HUES64 (cell line): ENCODE results near the gene RNPEP.
"Not testable (repeated sequence)": the region's sequence is repeated elsewhere in the genome, so short reads cannot be mapped to it uniquely, and the experiment has no call there.

Experiments
- H3K27ac ChIP-seq: 2 replicates; pipeline ENCODE4 v1.7.0; 2013; ENCODE audit warnings: low read depth, low read length, inconsistent platforms
- H3K27me3 ChIP-seq: 2 replicates; pipeline ENCODE4 v1.6.1; 2013; ENCODE audit warnings: mild to moderate bottlenecking, low read length; ENCODE audit not compliant: insufficient read depth
- H3K36me3 ChIP-seq: 2 replicates; pipeline ENCODE4 v1.6.1; 2013; ENCODE audit warnings: mild to moderate bottlenecking, low read length; ENCODE audit not compliant: insufficient read depth
- H3K4me1 ChIP-seq: 2 replicates; pipeline ENCODE4 v1.6.1; 2013; ENCODE audit warnings: mild to moderate bottlenecking, low read length, moderate library complexity; ENCODE audit not compliant: insufficient read depth
- H3K4me3 ChIP-seq: 2 replicates; pipeline ENCODE4 v1.5.1; 2013; ENCODE audit warnings: mild to moderate bottlenecking, low read length, moderate library complexity
- H3K9ac ChIP-seq: 2 replicates; pipeline ENCODE4 v1.6.1; 2013; ENCODE audit warnings: mild to moderate bottlenecking, low read depth, low read length
- H3K9me3 ChIP-seq: 2 replicates; pipeline ENCODE4 v1.6.1; 2013; ENCODE audit warnings: low read depth, low read length; ENCODE audit not compliant: insufficient read depth
- WGBS: fragments of 150-250, 120-280 bp; methylation state at CpG from one replicate; pipeline ENCODE4 v1.1.7; 2013; ENCODE audit warnings: missing lambda C conversion rate; 5-methylcytosine and 5-hydroxymethylcytosine counted together

RNPEP gene

DNA sequence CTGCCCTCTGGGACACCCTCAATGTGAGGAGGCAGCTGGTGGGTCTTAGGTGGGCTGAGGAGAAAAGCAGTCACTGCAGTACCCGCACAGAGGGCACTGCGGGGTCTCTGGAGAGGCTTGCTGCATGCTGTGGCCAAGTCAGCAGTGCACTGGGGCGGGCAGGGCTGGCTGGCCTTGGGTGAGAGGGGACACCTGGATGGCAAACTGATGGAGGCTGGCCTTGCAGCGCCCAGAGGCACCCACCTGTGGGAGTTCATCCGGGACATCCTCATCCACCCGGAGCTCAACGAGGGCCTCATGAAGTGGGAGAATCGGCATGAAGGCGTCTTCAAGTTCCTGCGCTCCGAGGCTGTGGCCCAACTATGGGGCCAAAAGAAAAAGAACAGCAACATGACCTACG, 31.2 kb downstream of the RNPEP start:
- WGBS = 95% methylated on average over 12 of the region's 12 CpGs
- no peaks in the 10 kb centered on the region for H3K27me3 ChIP-seq
- H3K27ac ChIP-seq = no peak overlapping the region
- H3K4me1 ChIP-seq = peaks cover 25% of the 10 kb centered on the region
- no peak overlapping the region for H3K9ac ChIP-seq
- peaks cover 25% of the 10 kb centered on the region; the same call in 1 of the 2 replicates for H3K36me3 ChIP-seq
- no peak overlapping the region for H3K4me3 ChIP-seq
- no peaks in the 10 kb centered on the region for H3K9me3 ChIP-seq

DNA sequence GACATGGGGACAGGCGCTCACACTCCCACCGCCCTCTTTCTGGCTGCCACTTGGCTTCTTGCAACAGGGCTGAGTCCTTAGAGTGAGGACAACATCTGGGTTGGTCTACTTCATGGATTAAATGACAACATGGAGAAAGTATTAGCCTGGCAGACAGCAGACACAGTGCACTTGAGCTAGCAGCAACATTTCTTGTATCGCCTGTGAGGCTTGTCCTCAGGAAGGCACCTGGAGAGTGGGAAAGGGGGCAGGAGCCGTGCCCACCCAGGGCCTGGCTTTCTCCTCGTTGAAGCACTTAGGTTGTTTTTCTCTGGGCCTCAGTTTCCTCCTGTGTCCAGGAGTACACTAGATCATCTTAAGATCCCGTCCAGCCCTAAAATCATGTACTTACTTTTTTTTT, 31.6 kb downstream of the RNPEP start:
- peaks cover 25% of the 10 kb centered on the region for H3K4me1 ChIP-seq
- no peaks in the 10 kb centered on the region for H3K9me3 ChIP-seq
- no peak overlapping the region for H3K27ac ChIP-seq
- 92% methylated on average over 6 of the region's 6 CpGs for WGBS
- no peak overlapping the region for H3K4me3 ChIP-seq
- H3K36me3 ChIP-seq = peaks cover 25% of the 10 kb centered on the region; the same call in 1 of the 2 replicates
- no peaks in the 10 kb centered on the region for H3K27me3 ChIP-seq
- H3K9ac ChIP-seq = no peak overlapping the region

GRCh38 chr1:202014915-202015661, 32.6 kb downstream of the RNPEP start:
- H3K36me3 ChIP-seq = peaks cover 25% of the 10 kb centered on the region; the same call in 1 of the 2 replicates
- 97% methylated on average over 17 of the region's 17 CpGs for WGBS

DNA sequence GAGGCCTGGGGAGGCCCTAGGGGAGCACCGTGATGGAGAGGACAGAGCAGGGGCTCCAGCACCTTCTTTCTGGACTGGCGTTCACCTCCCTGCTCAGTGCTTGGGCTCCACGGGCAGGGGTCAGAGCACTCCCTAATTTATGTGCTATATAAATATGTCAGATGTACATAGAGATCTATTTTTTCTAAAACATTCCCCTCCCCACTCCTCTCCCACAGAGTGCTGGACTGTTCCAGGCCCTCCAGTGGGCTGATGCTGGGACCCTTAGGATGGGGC, 33.2 kb downstream of the RNPEP start:
- Histone ChIP-seq H3K4me1 (peaks cover 14% of the 10 kb centered on the region), H3K27me3 (no peaks in the 10 kb centered on the region), H3K36me3 (peaks cover 25% of the 10 kb centered on the region; the same call in 1 of the 2 replicates), H3K27ac (no peak overlapping the region), H3K9ac (no peak overlapping the region), H3K4me3 (no peak overlapping the region), H3K9me3 (no peaks in the 10 kb centered on the region)
- WGBS = 90% methylated on average over 2 of the region's 3 CpGs

More at GRCh38 chr1:202014915-202015661, 32.6 kb downstream of the RNPEP start:
- Histone ChIP-seq H3K9ac (no peak overlapping the region), H3K4me3 (no peak overlapping the region), H3K27ac (no peak overlapping the region), H3K9me3 (no peaks in the 10 kb centered on the region), H3K27me3 (no peaks in the 10 kb centered on the region), H3K4me1 (peaks cover 16% of the 10 kb centered on the region)

- H3K36me3 ChIP-seq = peaks cover 25% of the 10 kb centered on the region; the same call in 1 of the 2 replicates
- H3K4me1 ChIP-seq = peaks cover 8% of the 10 kb centered on the region
- H3K9ac ChIP-seq = no peak overlapping the region
- no peaks in the 10 kb centered on the region for H3K9me3 ChIP-seq
- H3K27me3 ChIP-seq = no peaks in the 10 kb centered on the region
- H3K4me3 ChIP-seq = no peak overlapping the region
- no peak overlapping the region for H3K27ac ChIP-seq
- WGBS = 91% methylated on average over 9 of the region's 9 CpGs
Observed at GRCh38 chr1:202016022-202016810, 33.8 kb downstream of the RNPEP start.

DNA sequence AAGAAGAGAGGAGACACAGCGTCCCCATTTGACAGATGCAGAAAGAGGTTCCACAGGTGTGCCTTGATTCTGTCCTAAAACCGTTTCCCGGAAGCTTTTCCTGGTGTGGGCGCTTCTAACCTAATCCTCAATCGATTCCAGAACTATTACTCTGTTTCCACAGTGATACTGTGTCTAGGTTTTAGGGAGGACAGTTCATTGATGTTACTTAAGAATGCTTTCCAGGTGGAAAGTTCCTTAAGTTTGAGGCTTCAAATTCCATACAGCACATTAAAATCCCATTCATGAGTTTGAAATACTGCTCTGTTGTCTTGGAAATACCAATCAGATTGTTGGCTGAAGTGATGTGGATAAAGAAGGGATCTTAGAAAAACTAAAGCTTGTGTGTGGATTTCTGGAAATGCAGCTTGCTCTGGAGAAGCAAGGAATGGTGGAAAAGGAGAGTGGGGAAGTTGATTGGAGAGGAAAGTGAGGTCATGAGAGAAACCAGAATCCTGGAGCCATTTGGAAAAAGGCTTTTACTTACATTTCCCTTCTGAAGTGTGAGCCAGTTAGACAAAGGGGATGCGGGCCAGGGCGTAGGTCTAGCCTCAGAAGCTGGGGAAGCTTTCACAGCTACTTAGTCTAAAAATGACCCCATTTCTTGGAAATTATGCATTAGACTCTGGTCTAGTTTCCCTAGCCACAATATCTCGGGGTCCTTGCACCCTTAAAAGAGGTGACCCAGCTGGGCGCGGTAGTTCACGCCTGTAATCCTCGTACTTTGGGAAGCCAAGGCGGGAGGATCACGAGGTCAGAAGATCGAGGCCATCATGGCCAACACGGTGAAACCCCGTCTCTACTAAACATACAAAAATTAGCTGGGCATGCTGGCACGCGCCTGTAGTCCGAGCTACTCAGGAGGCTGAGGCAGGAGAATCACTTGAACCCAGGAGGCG, 34.6 kb downstream of the RNPEP start:
- H3K36me3 ChIP-seq = peaks cover 25% of the 10 kb centered on the region; the same call in 1 of the 2 replicates
- H3K27me3 ChIP-seq = no peaks in the 10 kb centered on the region
- no peak overlapping the region for H3K27ac ChIP-seq
- no peak overlapping the region for H3K9ac ChIP-seq
- peaks cover 7% of the 10 kb centered on the region for H3K4me1 ChIP-seq
- H3K4me3 ChIP-seq = no peak overlapping the region
- WGBS = 96% methylated on average over 21 of the region's 21 CpGs
- H3K9me3 ChIP-seq = no peaks in the 10 kb centered on the region

DNA sequence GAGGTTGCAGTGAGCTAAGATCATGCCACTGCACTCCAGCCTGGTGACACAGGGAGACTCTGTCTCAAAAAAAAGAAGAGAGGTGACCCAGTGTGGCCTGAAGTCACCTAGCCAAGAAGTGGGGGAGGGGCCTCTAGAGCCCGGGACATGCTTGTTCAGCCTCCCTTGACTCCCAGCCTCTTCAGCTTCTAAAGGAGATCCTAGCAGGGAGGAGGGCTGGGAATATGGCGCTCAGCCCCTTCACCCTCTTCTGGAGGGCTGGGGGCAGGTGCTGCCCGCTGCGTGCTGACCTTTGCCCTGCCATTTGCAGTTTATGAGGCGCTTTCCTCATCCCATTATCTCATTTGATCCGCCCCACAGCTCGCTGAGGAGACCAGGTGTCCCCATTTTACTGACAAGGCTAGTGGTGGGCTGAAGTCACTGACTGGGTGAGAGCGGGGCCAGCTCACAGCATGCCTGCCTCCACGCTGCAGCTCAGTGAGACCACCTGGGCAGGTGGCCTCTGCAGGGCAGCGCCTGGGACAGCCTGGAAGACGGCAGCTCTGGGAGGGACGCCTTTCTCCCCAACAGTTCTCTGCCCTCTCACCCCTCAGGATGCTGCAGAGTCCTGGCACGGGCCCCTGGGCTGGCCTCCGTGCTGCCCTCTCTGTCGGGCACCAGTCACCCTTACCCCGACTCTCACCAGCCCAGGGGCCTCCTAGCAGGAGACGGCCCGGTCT, 35.5 kb downstream of the RNPEP start:
- 80% methylated on average over 16 of the region's 18 CpGs for WGBS
- Histone ChIP-seq H3K9me3 (no peaks in the 10 kb centered on the region), H3K9ac (no peak overlapping the region), H3K27me3 (no peaks in the 10 kb centered on the region), H3K4me3 (no peak overlapping the region), H3K36me3 (peaks cover 25% of the 10 kb centered on the region; the same call in 1 of the 2 replicates), H3K27ac (no peak overlapping the region; the same call in 1 of the 2 replicates), H3K4me1 (peaks cover 7% of the 10 kb centered on the region)

DNA sequence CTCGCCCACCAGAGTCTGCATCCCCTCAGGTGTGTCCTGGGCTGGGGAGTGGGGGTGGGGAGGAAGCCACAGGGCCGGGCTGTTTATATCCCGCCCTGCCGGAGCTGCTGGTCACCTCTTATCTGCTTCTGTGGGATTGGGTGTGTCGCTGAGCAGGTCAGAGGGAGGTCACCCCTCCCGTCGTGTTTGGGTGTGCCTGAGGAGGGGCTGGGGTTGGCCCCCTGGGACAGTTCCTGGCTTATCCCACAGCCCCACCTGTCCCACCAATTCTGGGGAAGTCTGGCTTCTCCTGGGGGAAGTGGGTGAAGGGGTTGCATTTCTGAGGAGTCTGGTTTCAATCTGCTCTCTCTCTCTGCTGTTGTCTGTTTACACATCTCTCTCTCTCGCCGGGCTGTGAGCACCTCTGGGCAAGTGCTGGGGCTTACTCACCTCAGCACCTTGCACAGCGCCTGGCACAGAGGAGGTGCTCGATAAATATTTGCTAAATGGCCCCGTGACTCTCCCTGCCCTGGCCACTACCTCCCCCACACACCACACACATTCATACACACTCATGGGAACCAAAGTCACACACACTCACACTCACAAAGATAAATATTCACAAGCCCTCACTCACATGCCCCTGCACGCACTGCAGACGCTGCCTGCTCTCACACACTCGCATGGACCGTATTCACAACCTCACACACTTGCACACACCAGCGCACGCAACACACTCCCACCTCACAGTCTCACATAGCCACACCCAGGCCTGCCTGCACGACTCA, 36.2 kb downstream of the RNPEP start:
- Histone ChIP-seq H3K4me1 (peaks cover 7% of the 10 kb centered on the region), H3K27me3 (no peaks in the 10 kb centered on the region), H3K9me3 (no peaks in the 10 kb centered on the region), H3K9ac (no peak overlapping the region; the same call in 1 of the 2 replicates), H3K27ac (no peak overlapping the region; the same call in 1 of the 2 replicates), H3K4me3 (no peak overlapping the region), H3K36me3 (peaks cover 21% of the 10 kb centered on the region; the same call in 1 of the 2 replicates)
- 65% methylated on average over 19 of the region's 19 CpGs for WGBS

DNA sequence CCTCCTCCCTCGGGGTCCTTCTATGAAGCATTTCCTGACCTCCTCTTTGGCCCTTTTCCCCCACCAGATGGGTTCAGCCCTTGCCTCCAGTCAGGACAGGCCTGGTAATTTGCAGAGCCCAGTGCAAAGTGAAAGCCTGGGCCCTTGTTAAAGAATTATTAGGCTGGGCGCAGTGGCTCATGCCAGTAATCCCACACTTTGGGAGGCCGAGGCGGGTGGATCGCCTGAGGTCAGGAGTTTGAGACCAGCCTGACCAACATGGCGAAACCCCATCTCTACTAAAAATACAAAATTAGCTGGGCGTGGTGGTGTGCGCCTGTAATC, 36.7 kb downstream of the RNPEP start:
- 94% methylated on average over 8 of the region's 8 CpGs for WGBS
- not testable (repeated sequence) for H3K27ac ChIP-seq, H3K4me3 ChIP-seq, H3K27me3 ChIP-seq, H3K4me1 ChIP-seq, H3K9ac ChIP-seq, H3K9me3 ChIP-seq
- H3K36me3 ChIP-seq = peaks cover 15% of the 10 kb centered on the region; the same call in 1 of the 2 replicates

DNA sequence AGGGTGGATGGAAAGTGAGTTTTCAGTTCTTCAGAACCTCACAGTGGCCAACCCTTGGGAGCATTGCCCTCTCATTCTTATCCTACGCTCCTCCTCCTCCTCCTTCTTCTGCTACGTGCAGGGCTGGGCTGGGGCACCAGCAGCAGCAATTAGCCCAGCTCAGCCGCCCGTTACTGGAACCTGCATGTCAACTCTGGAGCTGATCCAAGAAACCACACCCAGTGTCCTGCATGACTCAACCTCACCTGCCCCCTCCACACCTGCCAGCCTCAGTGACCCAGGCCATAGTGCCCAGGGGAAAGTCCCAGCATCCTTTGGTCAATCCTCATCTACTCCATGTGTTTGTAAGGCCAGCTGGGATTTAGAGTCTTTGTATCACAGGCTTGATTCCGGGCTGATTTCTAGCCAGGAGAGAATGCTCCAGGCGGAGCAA, 40.6 kb downstream of the RNPEP start:
- H3K9ac ChIP-seq = no peak overlapping the region
- no peak overlapping the region for H3K4me3 ChIP-seq
- H3K9me3 ChIP-seq = no peaks in the 10 kb centered on the region
- no peaks in the 10 kb centered on the region for H3K27me3 ChIP-seq
- H3K4me1 ChIP-seq = peaks cover 7% of the 10 kb centered on the region
- no peak overlapping the region for H3K27ac ChIP-seq
- H3K36me3 ChIP-seq = no peaks in the 10 kb centered on the region
- 87% methylated on average over 6 of the region's 6 CpGs for WGBS
